H1 (cell line): ENCODE data around the gene UVRAG. TPM values are rescaled to one million over a fixed set of nuclear protein-coding genes. Genes with fewer than 3 reads are reported as not detected.

Experiments
- CTCF ChIA-PET: fragments of 300-600 bp; sonication (Branson Sonifier 250); formaldehyde crosslinking; loops from one replicate; lab custom pipeline; 2021; ENCODE audit not compliant: partially characterized antibody; lab: Charles Lee
- POLR2A ChIA-PET: fragments of 300-600 bp; sonication (Branson Sonifier 250); formaldehyde crosslinking; loops from one replicate; lab custom pipeline; 2021; ENCODE audit warnings: inconsistent platforms; ENCODE audit not compliant: partially characterized antibody; lab: Charles Lee
- DNase-seq, 2 experiments: peaks; one replicate each; pipeline versions ENCODE4 v3.0.0 to v3.0.0-alpha.2; 2010 to 2022; ENCODE audit warnings: low spot score in 2 of 2, low read depth in 1 of 2, mixed read lengths in 1 of 2
- FAIRE-seq: peaks from 2 replicates; lab custom pipeline; 2011; peaks lifted over from hg19 to GRCh38; lab: Jason Lieb, UNC
- H2AFZ ChIP-seq: 2 replicates; pipeline ENCODE4 v1.8.1; 2012; ENCODE audit warnings: low read length, inconsistent platforms
- H2AK5ac ChIP-seq: 2 replicates; pipeline ENCODE4 v1.6.1; 2013; ENCODE audit warnings: low read depth, low read length
- H2BK120ac ChIP-seq: replicated peaks from 2 replicates; pipeline ENCODE3; 2013; ENCODE audit warnings: low read depth, low read length, inconsistent platforms
- H2BK12ac ChIP-seq: 2 replicates; pipeline ENCODE4 v1.6.1; 2013; ENCODE audit warnings: low read depth, low read length
- H2BK15ac ChIP-seq: 2 replicates; pipeline ENCODE4 v1.6.1; 2013; ENCODE audit warnings: low read length
- H2BK20ac ChIP-seq: 2 replicates; pipeline ENCODE4 v1.6.1; 2013; ENCODE audit warnings: low read length
- H2BK5ac ChIP-seq: 2 replicates; pipeline ENCODE4 v1.6.1; 2013; ENCODE audit warnings: low read depth, low read length
- H3K14ac ChIP-seq: 2 replicates; pipeline ENCODE4 v1.6.1; 2013; ENCODE audit warnings: inconsistent platforms; ENCODE audit not compliant: insufficient read length
- H3K18ac ChIP-seq: 2 replicates; pipeline ENCODE4 v1.6.1; 2013; ENCODE audit warnings: low read length; ENCODE audit errors: extremely low read depth
- H3K23ac ChIP-seq: 2 replicates; pipeline ENCODE4 v1.6.1; 2013; ENCODE audit warnings: inconsistent platforms; ENCODE audit not compliant: insufficient read length
- H3K23me2 ChIP-seq: 2 replicates; pipeline ENCODE4 v1.6.1; 2013; ENCODE audit warnings: low read depth, low read length
- H3K27ac ChIP-seq: 2 replicates; pipeline ENCODE4 v1.6.1; 2011; ENCODE audit warnings: low read depth, low read length, inconsistent platforms
- H3K27me3 ChIP-seq, 4 experiments: replicated peaks in 1 of 4; 1 replicate in 1 of 4; 2 replicates in 3 of 4; pipeline versions ENCODE4 v1.6.1 to v1.8.1; 2011 to 2013; ENCODE audit warnings: low read length in 3 of 4, mild to moderate bottlenecking in 3 of 4, inconsistent platforms in 2 of 4, mixed read lengths in 2 of 4, moderate library complexity in 1 of 4; ENCODE audit not compliant: control insufficient read depth in 3 of 4, insufficient read depth in 3 of 4; ENCODE audit errors: extremely low read depth in 1 of 4
- H3K36me3 ChIP-seq, 4 experiments: 2 replicates each; pipeline versions ENCODE4 v1.6.1 to v1.8.1; 2011 to 2013; ENCODE audit warnings: mild to moderate bottlenecking in 4 of 4, low read length in 3 of 4, moderate library complexity in 2 of 4, control low read depth in 1 of 4, inconsistent platforms in 1 of 4; ENCODE audit not compliant: insufficient read depth in 4 of 4, control insufficient read depth in 2 of 4
- H3K4ac ChIP-seq: replicated peaks from 2 replicates; pipeline ENCODE3; 2013; ENCODE audit warnings: low read length, low read depth, mixed read lengths, inconsistent platforms; ENCODE audit not compliant: insufficient read length
- H3K4me1 ChIP-seq, 4 experiments: replicated peaks in 1 of 4; 1 replicate in 1 of 4; 2 replicates in 3 of 4; pipeline versions ENCODE4 v1.6.1 to v1.8.1; 2011 to 2013; ENCODE audit warnings: low read length in 3 of 4, inconsistent platforms in 2 of 4, mixed read lengths in 1 of 4; ENCODE audit not compliant: insufficient read depth in 4 of 4, control insufficient read depth in 3 of 4
- H3K4me2 ChIP-seq, 2 experiments: 2 replicates each; pipeline versions ENCODE4 v1.6.1 to v1.8.1; 2011 to 2013; ENCODE audit warnings: low read depth in 2 of 2, low read length in 2 of 2, control low read depth in 1 of 2, inconsistent platforms in 1 of 2, mild to moderate bottlenecking in 1 of 2; ENCODE audit not compliant: insufficient read depth in 1 of 2
- H3K4me3 ChIP-seq, 4 experiments: fragments of 200-600, 300-600 bp in 1 of 4; sonication (generic), shearing (Covaris generic), sonication (Bioruptor Twin) in 1 of 4; 2 replicates each; pipeline versions ENCODE4 v1.5.1 to v1.8.1; 2011 to 2016; ENCODE audit warnings: low read length in 4 of 4, low read depth in 3 of 4, control low read depth in 2 of 4, inconsistent platforms in 2 of 4, mild to moderate bottlenecking in 2 of 4, mixed read lengths in 1 of 4, moderate library complexity in 1 of 4; ENCODE audit not compliant: insufficient read depth in 2 of 4; ENCODE audit errors: extremely low read depth in 1 of 4
- H3K56ac ChIP-seq: replicated peaks from 2 replicates; pipeline ENCODE3; 2013; ENCODE audit warnings: low read depth, mild to moderate bottlenecking, mixed read lengths, low read length, inconsistent platforms; ENCODE audit not compliant: insufficient read length
- H3K79me1 ChIP-seq: 2 replicates; pipeline ENCODE4 v1.6.1; 2013; ENCODE audit warnings: low read depth, low read length, control low read depth
- H3K79me2 ChIP-seq, 2 experiments: 2 replicates each; pipeline versions ENCODE4 v1.6.1 to v1.8.1; 2012 to 2013; ENCODE audit warnings: low read length in 2 of 2, mild to moderate bottlenecking in 2 of 2, inconsistent platforms in 1 of 2; ENCODE audit not compliant: insufficient read depth in 2 of 2, control insufficient read depth in 1 of 2
- H3K9ac ChIP-seq, 4 experiments: replicated peaks in 1 of 4; 1 replicate in 1 of 4; 2 replicates in 3 of 4; pipeline versions ENCODE4 v1.6.1 to v1.8.1; 2011 to 2013; ENCODE audit warnings: low read depth in 3 of 4, low read length in 3 of 4, control low read depth in 2 of 4, mild to moderate bottlenecking in 2 of 4, moderate library complexity in 2 of 4, inconsistent platforms in 1 of 4; ENCODE audit errors: extremely low read depth in 1 of 4
- H3K9me3 ChIP-seq, 2 experiments: 2 replicates each; pipeline versions ENCODE4 v1.6.1 to v1.8.1; 2012 to 2013; ENCODE audit warnings: mild to moderate bottlenecking in 2 of 2, moderate library complexity in 2 of 2, control low read depth in 1 of 2, inconsistent platforms in 1 of 2, low read depth in 1 of 2, low read length in 1 of 2, mixed read lengths in 1 of 2; ENCODE audit not compliant: insufficient read depth in 2 of 2
- H4K20me1 ChIP-seq, 2 experiments: replicated peaks in 1 of 2; 2 replicates each; pipeline versions ENCODE3 to v1.8.1; 2011 to 2013; ENCODE audit warnings: inconsistent platforms in 2 of 2, low read length in 2 of 2, mild to moderate bottlenecking in 1 of 2; ENCODE audit not compliant: insufficient read depth in 2 of 2, control insufficient read depth in 1 of 2
- H4K5ac ChIP-seq: 2 replicates; pipeline ENCODE4 v1.6.1; 2013; ENCODE audit warnings: low read length, low read depth, mixed read lengths, inconsistent platforms; ENCODE audit not compliant: insufficient read length
- H4K8ac ChIP-seq: 2 replicates; pipeline ENCODE4 v1.8.0; 2013; ENCODE audit warnings: mild to moderate bottlenecking, moderate library complexity, low read length, inconsistent platforms; ENCODE audit not compliant: insufficient read depth; ENCODE audit errors: extremely low read depth
- H4K91ac ChIP-seq: replicated peaks from 2 replicates; pipeline ENCODE3; 2013; ENCODE audit warnings: low read length, mixed read lengths, inconsistent platforms; ENCODE audit not compliant: insufficient read length
- ASH2L ChIP-seq: fragments of 200-600, 300-600 bp; sonication (generic); IDR thresholded peaks from one replicate; pipeline ENCODE4 v1.7.1; 2017; ENCODE audit warnings: low read length
- BACH1 ChIP-seq: IDR thresholded peaks from 2 replicates; pipeline ENCODE4 v1.6.1; 2012; ENCODE audit warnings: low read length, improper control_type of control experiment
- CBX8 ChIP-seq: fragments of 300-800, 300-1000 bp; sonication (generic); IDR thresholded peaks from 2 replicates; pipeline ENCODE4 v1.7.1; 2016; ENCODE audit warnings: low read depth, low read length, borderline replicate concordance
- CREB1 ChIP-seq: IDR thresholded peaks from 2 replicates; pipeline ENCODE4 v1.6.1; 2012; ENCODE audit warnings: inconsistent platforms
- EZH2 ChIP-seq: fragments of 200-600 bp; sonication (generic); IDR thresholded peaks from 2 replicates; pipeline ENCODE4 v1.7.1; 2012; ENCODE audit warnings: low read depth, mild to moderate bottlenecking, moderate library complexity, low read length, inconsistent platforms; ENCODE audit not compliant: severe bottlenecking
- NANOG ChIP-seq: IDR thresholded peaks from 2 replicates; pipeline ENCODE4 v1.6.1; 2011; ENCODE audit warnings: low read length, low read depth, mild to moderate bottlenecking, inconsistent platforms; ENCODE audit not compliant: insufficient read depth, poor library complexity, severe bottlenecking
- POLR2A ChIP-seq, 2 experiments: IDR thresholded peaks; 1 replicate in 1 of 2; 2 replicates in 1 of 2; pipeline ENCODE4 v1.6.1; 2011; ENCODE audit warnings: low read depth in 2 of 2, low read length in 2 of 2, mild to moderate bottlenecking in 2 of 2; ENCODE audit errors: control extremely low read depth in 1 of 2
- POLR2AphosphoS5 ChIP-seq: IDR thresholded peaks from 2 replicates; pipeline ENCODE4 v1.6.1; 2011; ENCODE audit warnings: low read depth, low read length
- RNF2 ChIP-seq: fragments of 200-900, 300-1000 bp; sonication (generic); IDR thresholded peaks from 2 replicates; pipeline ENCODE4 v1.7.1; 2016; ENCODE audit warnings: borderline replicate concordance, low read depth, mild to moderate bottlenecking, antibody characterized with exemption, low read length; ENCODE audit not compliant: poor library complexity, severe bottlenecking; ENCODE audit errors: missing control alignments
- SIX5 ChIP-seq: IDR thresholded peaks from 2 replicates; pipeline ENCODE4 v1.6.1; 2011; ENCODE audit warnings: mild to moderate bottlenecking, low read depth, low read length
- TBP ChIP-seq: IDR thresholded peaks from 2 replicates; pipeline ENCODE4 v1.6.1; 2011; ENCODE audit warnings: low read depth, low read length, improper control_type of control experiment
- ZNF274 ChIP-seq: IDR thresholded peaks from 2 replicates; pipeline ENCODE4 v1.7.0; 2012; ENCODE audit warnings: low read length, borderline replicate concordance; ENCODE audit errors: extremely low read depth
- WGBS, 2 experiments: shearing (Covaris generic) in 1 of 2; methylation state at CpG; one replicate each; pipeline versions ENCODE4 v1.1.6 to v1.1.7; 2013 to 2015; ENCODE audit warnings: low lambda C conversion rate in 2 of 2, mixed read lengths in 2 of 2, inconsistent platforms in 1 of 2, low coverage in 1 of 2, missing lambda C conversion rate in 1 of 2; ENCODE audit not compliant: insufficient replicate concordance in 2 of 2, insufficient coverage in 1 of 2, insufficient read length in 1 of 2; ENCODE audit errors: extremely low coverage in 1 of 2, missing lambda C conversion rate in 1 of 2; 5-methylcytosine and 5-hydroxymethylcytosine counted together
- polyA plus RNA-seq, 7 experiments: library from polyadenylated mRNA; depleted of rRNA in 3 of 7; stranded (reverse) in 5 of 7; unstranded in 2 of 7; fragments of >200 nt in 5 of 7; fragments of 200-250 nt in 2 of 7; gene quantifications; 1 replicate in 5 of 7; 2 replicates in 1 of 7; 4 replicates in 1 of 7; pipeline versions ENCODE4 v1.2.1 to v1.2.3, GENCODE V29; 2011 to 2013; ENCODE audit warnings: missing spikeins in 2 of 7, mixed read lengths in 2 of 7
- total RNA-seq: library from RNA; stranded (reverse); fragmentation: NEBNext Ultra II Directional; extraction: Animal tissue kit (Norgen Biotek cat#: 25700); gene quantifications from 2 replicates; pipeline ENCODE4 v1.2.1, GENCODE V29; 2021
- TF ChIP-seq, protein P1 (sequence below): IDR thresholded peaks from 2 replicates; pipeline ENCODE4 v1.6.1; 2012; ENCODE audit warnings: inconsistent platforms

UVRAG gene
- total and polyA plus RNA-seq, 2 of the 8 experiments (the other 6 are each of a cell fraction or from before 2014, with no cell fraction given): 5.5 to 14.7 TPM

DNA sequence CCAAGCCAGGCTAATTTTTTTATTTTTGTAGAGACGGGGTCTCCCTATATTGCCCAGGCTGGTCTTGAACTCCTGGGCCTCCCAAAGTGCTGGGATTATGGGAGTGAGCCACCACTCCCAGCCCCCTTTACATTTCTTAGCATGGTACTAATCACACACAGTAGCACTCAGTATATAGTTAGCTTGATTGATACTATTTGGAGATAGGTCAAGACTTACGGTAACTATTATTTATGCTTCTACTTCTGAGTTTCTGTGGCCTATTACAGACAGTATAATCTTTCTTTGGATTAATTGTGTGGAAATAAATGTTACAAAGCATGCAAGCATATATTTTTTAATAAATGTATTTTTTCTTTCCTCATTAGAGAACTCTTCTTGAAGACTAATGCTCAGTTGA lies 192.2 kb downstream of the UVRAG start:
- no peaks in the 10 kb centered on the region for H3K79me2 ChIP-seq
- peaks cover 0 to 34% (median 4%) of the 10 kb centered on the region in 4 experiments; a peak in 4 of 8 replicates for H3K36me3 ChIP-seq
- no peak overlapping the region for H2BK5ac ChIP-seq
- H3K4ac ChIP-seq: no peak overlapping the region
- no peak overlapping the region for H2BK120ac ChIP-seq
- ChIA-PET CTCF (interaction anchor here (0.6 to 2.2 kb wide), 3 partner anchors 17 to 431 kb away, joined by 3 to 7 read pairs (median 3); no protein-coding TSS in a partner anchor), POLR2A (no interaction called here)
- 95% methylated on average over 2 of the region's 2 CpGs; no CpG with 5 or more reads in 1 of the 2 experiments for WGBS, 2 experiments
- no peaks in the 10 kb centered on the region for H3K9me3 ChIP-seq
- no peaks in the 10 kb centered on the region for H3K79me1 ChIP-seq
- no peak overlapping the region for H3K4me2 ChIP-seq
- no peaks in the 10 kb centered on the region for H4K20me1 ChIP-seq
- no peak overlapping the region for H3K9ac ChIP-seq
- no peak overlapping the region for H2BK15ac ChIP-seq
- no peak overlapping the region for H3K56ac ChIP-seq
- H3K23me2 ChIP-seq: no peaks in the 10 kb centered on the region
- no peak for FAIRE-seq
- H3K4me3 ChIP-seq: no peak overlapping the region
- H2BK20ac ChIP-seq: no peak overlapping the region
- H4K8ac ChIP-seq: no peak overlapping the region
- no peak overlapping the region for H2AK5ac ChIP-seq
- no peaks in the 10 kb centered on the region for H3K4me1 ChIP-seq
- no peak overlapping the region for H2AFZ ChIP-seq
- TF ChIP-seq BACH1 (no peak), ASH2L (no peak), POLR2A (IDR thresholded peaks at IDR 0.05; ENCODE audit: control extremely low read depth in 1 of 2, low read depth in 2 of 2, low read length in 2 of 2) (no peak), POLR2AphosphoS5 (no peak), CBX8 (no peak), CREB1 (no peak), EZH2 (no peak), TBP (no peak), SIX5 (no peak), RNF2 (no peak), NANOG (no peak), ZNF274 (no peak)
- TF ChIP-seq, protein P1, sequence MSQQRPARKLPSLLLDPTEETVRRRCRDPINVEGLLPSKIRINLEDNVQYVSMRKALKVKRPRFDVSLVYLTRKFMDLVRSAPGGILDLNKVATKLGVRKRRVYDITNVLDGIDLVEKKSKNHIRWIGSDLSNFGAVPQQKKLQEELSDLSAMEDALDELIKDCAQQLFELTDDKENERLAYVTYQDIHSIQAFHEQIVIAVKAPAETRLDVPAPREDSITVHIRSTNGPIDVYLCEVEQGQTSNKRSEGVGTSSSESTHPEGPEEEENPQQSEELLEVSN: no peak
- H3K27me3 ChIP-seq: no peaks in the 10 kb centered on the region
- H3K14ac ChIP-seq: no peak overlapping the region
- H3K18ac ChIP-seq: no peak overlapping the region
- no peak overlapping the region for H3K27ac ChIP-seq
- no peak for DNase-seq
- no peak overlapping the region for H4K91ac ChIP-seq
- no peak overlapping the region for H3K23ac ChIP-seq
- H4K5ac ChIP-seq: no peak overlapping the region
- no peak overlapping the region for H2BK12ac ChIP-seq
